A549 (cell line): ENCODE results near the gene SLC26A6. TPM values are rescaled to one million over a fixed set of nuclear protein-coding genes. Genes with fewer than 3 reads are reported as not detected.

Experiments
- ATAC-seq, 2 experiments: fragments of 200-7000 bp in 1 of 2; fragments of >200 bp in 1 of 2; cut with Nextera tagmentation in 1 of 2; cut with Tn5 transposase in 1 of 2; 3 replicates each; pipeline versions ENCODE4 v1.8.0 to v1.9.1; 2018 to 2020; ENCODE audit warnings: mild to moderate bottlenecking in 1 of 2, moderate library complexity in 1 of 2
- CTCF ChIA-PET: fragments of 300-600 bp; sonication (Branson Sonifier 250); formaldehyde crosslinking; extraction: SDS; loops from one replicate; lab custom pipeline; 2021; ENCODE audit warnings: antibody characterized with exemption, inconsistent platforms; lab: Yijun Ruan, JAX
- POLR2A ChIA-PET: fragments of 350-600 bp; formaldehyde crosslinking; extraction: SDS; loops from one replicate; lab custom pipeline; 2021; ENCODE audit warnings: antibody characterized with exemption, inconsistent platforms; lab: Yijun Ruan, JAX
- DNase-seq, 2 experiments: peaks; one replicate each; pipeline versions ENCODE4 v3.0.0 to v3.0.0-alpha.2; 2011 to 2016; ENCODE audit warnings: low read depth in 1 of 2, low spot score in 1 of 2
- FAIRE-seq: peaks from 2 replicates; lab custom pipeline; 2011; peaks lifted over from hg19 to GRCh38; lab: Jason Lieb, UNC
- H3K27ac ChIP-seq, 2 experiments: fragments of >200 bp; sonication (Bioruptor Twin); formaldehyde crosslinking; 3 replicates each; pipeline ENCODE4 v1.5.1; 2016 to 2017
- H3K4me1 ChIP-seq: fragments of >200 bp; sonication (Bioruptor Twin); formaldehyde crosslinking; 3 replicates; pipeline ENCODE4 v1.6.1; 2016
- H3K4me2 ChIP-seq: fragments of >200 bp; sonication (Bioruptor Twin); formaldehyde crosslinking; 3 replicates; pipeline ENCODE4 v1.6.1; 2016
- H3K4me3 ChIP-seq: fragments of >200 bp; sonication (Bioruptor Twin); formaldehyde crosslinking; 3 replicates; pipeline ENCODE4 v1.5.1; 2016
- H3K9me3 ChIP-seq: fragments of >200 bp; sonication (Bioruptor Twin); formaldehyde crosslinking; 3 replicates; pipeline ENCODE4 v1.6.1; 2016
- ATOH8 ChIP-seq: fragments of 250-450 bp; sonication (Bioruptor Pico); IDR thresholded peaks from 2 replicates; pipeline ENCODE4 v1.5.0; 2020; ENCODE audit warnings: low read depth, mild to moderate bottlenecking, moderate library complexity
- BHLHE40 ChIP-seq: IDR thresholded peaks from 2 replicates; pipeline ENCODE4 v1.6.1; 2012; ENCODE audit warnings: low read depth, low read length, inconsistent platforms
- CBX2 ChIP-seq: fragments of 200-600 bp; sonication (generic); IDR thresholded peaks from 2 replicates; pipeline ENCODE4 v1.6.1; 2016; ENCODE audit warnings: low read depth, mild to moderate bottlenecking, borderline replicate concordance
- CBX8 ChIP-seq: fragments of 200-600 bp; sonication (generic); IDR thresholded peaks from 2 replicates; pipeline ENCODE4 v1.6.1; 2016
- CHD2 ChIP-seq: fragments of 150-350 bp; IDR thresholded peaks from 2 replicates; pipeline ENCODE4 v1.6.1; 2014; ENCODE audit warnings: low read length; ENCODE audit not compliant: partially characterized antibody
- E2F6 ChIP-seq: IDR thresholded peaks from 2 replicates; pipeline ENCODE4 v1.6.1; 2012; ENCODE audit warnings: low read depth, borderline replicate concordance
- ESRRA ChIP-seq: fragments of 150-350 bp; IDR thresholded peaks from 2 replicates; pipeline ENCODE4 v1.6.1; 2014; ENCODE audit warnings: mild to moderate bottlenecking, low read length, borderline replicate concordance
- FOSB ChIP-seq: fragments of 250-450 bp; sonication (Bioruptor Pico); IDR thresholded peaks from 2 replicates; pipeline ENCODE4 v1.5.0; 2020; ENCODE audit warnings: mild to moderate bottlenecking, moderate library complexity
- FOSL2 ChIP-seq, 2 experiments: fragments of 450-650 bp in 1 of 2; fragments of >200 bp in 1 of 2; sonication (Bioruptor Twin) in 1 of 2; formaldehyde crosslinking; IDR thresholded peaks; 2 replicates each; pipeline versions ENCODE4 v1.5.0 to v1.6.1; 2016 to 2020; ENCODE audit warnings: mild to moderate bottlenecking in 1 of 2, moderate library complexity in 1 of 2
- HDAC2 ChIP-seq: fragments of 200-600 bp; sonication (generic); IDR thresholded peaks from 2 replicates; pipeline ENCODE4 v1.6.1; 2016
- HES2 ChIP-seq: fragments of >200 bp; sonication (Bioruptor Twin); formaldehyde crosslinking; IDR thresholded peaks from 2 replicates; pipeline ENCODE4 v1.6.1; 2016
- HEYL ChIP-seq: fragments of 250-450 bp; sonication (Bioruptor Pico); IDR thresholded peaks from 2 replicates; pipeline ENCODE4 v1.8.0; 2021; ENCODE audit warnings: mild to moderate bottlenecking, moderate library complexity
- JUN ChIP-seq, 2 experiments: fragments of >200 bp; sonication (Bioruptor Twin); formaldehyde crosslinking; IDR thresholded peaks; 2 replicates in 1 of 2; 3 replicates in 1 of 2; pipeline ENCODE4 v1.6.1; 2016 to 2017
- JUNB ChIP-seq: fragments of >200 bp; sonication (Bioruptor Twin); formaldehyde crosslinking; IDR thresholded peaks from 2 replicates; pipeline ENCODE4 v1.6.1; 2016
- KDM1A ChIP-seq: fragments of 200-600 bp; sonication (generic); IDR thresholded peaks from 2 replicates; pipeline ENCODE4 v1.6.1; 2016; ENCODE audit warnings: low read depth, mild to moderate bottlenecking
- KDM5A ChIP-seq: fragments of 200-600 bp; sonication (generic); IDR thresholded peaks from 2 replicates; pipeline ENCODE4 v1.6.1; 2016; ENCODE audit warnings: antibody characterized with exemption, mild to moderate bottlenecking
- MAZ ChIP-seq: fragments of 150-350 bp; IDR thresholded peaks from 2 replicates; pipeline ENCODE4 v1.6.1; 2014; ENCODE audit warnings: antibody characterized with exemption, low read depth, low read length, borderline replicate concordance
- MYC ChIP-seq: IDR thresholded peaks from 2 replicates; pipeline ENCODE4 v1.6.1; 2012; ENCODE audit warnings: mild to moderate bottlenecking, inconsistent platforms, low read length, improper control_type of control experiment, borderline replicate concordance
- NFE2L2 ChIP-seq: fragments of 150-350 bp; conservative IDR thresholded peaks from 2 replicates; pipeline ENCODE4 v1.6.1; 2014; ENCODE audit warnings: low read length
- NR3C1 ChIP-seq: fragments of >200 bp; sonication (Bioruptor Twin); formaldehyde crosslinking; IDR thresholded peaks from 3 replicates; pipeline ENCODE4 v1.6.1; 2017
- PHF8 ChIP-seq: fragments of 200-600 bp; sonication (generic); IDR thresholded peaks from 2 replicates; pipeline ENCODE4 v1.6.1; 2016; ENCODE audit warnings: low read depth, mild to moderate bottlenecking, antibody characterized with exemption, moderate library complexity, borderline replicate concordance
- POLR2A ChIP-seq: IDR thresholded peaks from 2 replicates; pipeline ENCODE4 v1.6.1; 2012; ENCODE audit warnings: mild to moderate bottlenecking, low read length
- RARB ChIP-seq: fragments of 250-450 bp; sonication (Bioruptor Pico); IDR thresholded peaks from 2 replicates; pipeline ENCODE4 v1.8.0; 2021; ENCODE audit warnings: mild to moderate bottlenecking, moderate library complexity
- REST ChIP-seq: fragments of 200-600 bp; sonication (generic); IDR thresholded peaks from 2 replicates; pipeline ENCODE4 v1.6.1; 2016; ENCODE audit warnings: antibody characterized with exemption, mild to moderate bottlenecking, moderate library complexity
- TFCP2L1 ChIP-seq: fragments of 250-450 bp; sonication (Bioruptor Pico); IDR thresholded peaks from 2 replicates; pipeline ENCODE4 v1.5.0; 2021; ENCODE audit warnings: mild to moderate bottlenecking
- USF2 ChIP-seq: fragments of 450-650 bp; IDR thresholded peaks from 2 replicates; pipeline ENCODE4 v1.6.1; 2014; ENCODE audit warnings: antibody characterized with exemption
- ZNF302 ChIP-seq: fragments of 250-450 bp; sonication (Bioruptor Pico); IDR thresholded peaks from 2 replicates; pipeline ENCODE4 v1.9.0; 2021; ENCODE audit warnings: inconsistent platforms, mild to moderate bottlenecking, moderate library complexity
- WGBS: methylation state at CpG from one replicate; pipeline ENCODE4 v1.1.6; 2017; ENCODE audit errors: missing lambda C conversion rate; 5-methylcytosine and 5-hydroxymethylcytosine counted together
- polyA plus RNA-seq, 4 experiments: library from polyadenylated mRNA; depleted of rRNA in 3 of 4; stranded (reverse); fragments of >200 nt; fragmentation: RNase III in 1 of 4; extraction: RNeasy Plus Mini Kit Qiagen cat#74134 plus additional on column Dnase treatment in 1 of 4; gene quantifications; 2 replicates in 3 of 4; 3 replicates in 1 of 4; pipeline ENCODE4 v1.2.3, GENCODE V29; 2011 to 2017

SLC26A6 gene
- polyA plus RNA-seq, 2 of the 4 experiments (the other 2 are of a cell fraction): 12.5 to 25.5 TPM

GRCh38 chr3:48656061-48656840 is 21.0 kb upstream of the SLC26A6 start (continued):
- no peak for TF ChIP-seq FOSL2 (IDR thresholded peaks at IDR 0.05)
- TF ChIP-seq FOSL2 (CRISPR knock-in tag; IDR thresholded peaks at IDR 0.05): no peak
- no peak for TF ChIP-seq ZNF302 (CRISPR knock-in tag)

- Histone ChIP-seq H3K27ac (peak overlapping the region; percentile 75 to 88), H3K4me2 (peak overlapping the region; percentile 71), H3K4me1 (peaks cover 9% of the 10 kb centered on the region; the same call in 1 of the 3 replicates)
- no peak for FAIRE-seq
- ChIA-PET POLR2A (no interaction called here), CTCF (interaction anchor here (0.6 to 6.3 kb wide), 8 partner anchors 15 to 320 kb away, joined by 3 to 46 read pairs (median 5); partner anchors contain the start of genes SLC26A6 and UCN2)
- no CpG with 5 or more reads among the region's 30 CpGs for WGBS
- no peak for TF ChIP-seq ATOH8 (CRISPR knock-in tag)
- TF ChIP-seq REST: no peak
- TF ChIP-seq E2F6: no peak
- TF ChIP-seq USF2: no peak
- no peak for TF ChIP-seq HEYL (CRISPR knock-in tag)
- TF ChIP-seq CBX2: no peak
- TF ChIP-seq TFCP2L1 (CRISPR knock-in tag): no peak
- no peak for TF ChIP-seq CBX8
- no peak for TF ChIP-seq JUNB
- TF ChIP-seq, all 56 proteins: peak for 0
- Histone ChIP-seq H3K9me3 (no peaks in the 10 kb centered on the region), H3K4me3 (peak overlapping the region; percentile 51)
- no peak for DNase-seq
- ATAC-seq: no peak
Observed at GRCh38 chr3:48655606-48656005, 20.3 kb upstream of the SLC26A6 start.

GRCh38 chr3:48655063-48655462 is 19.8 kb upstream of the SLC26A6 start:
- ATAC-seq: no peak
- no peaks in the 10 kb centered on the region for H3K9me3 ChIP-seq
- no peak overlapping the region for H3K4me3 ChIP-seq
- no peak for DNase-seq
- no peak overlapping the region for H3K4me2 ChIP-seq
- WGBS: 90% methylated on average over 10 of the region's 12 CpGs
- FAIRE-seq: no peak
- peaks cover 9% of the 10 kb centered on the region; the same call in 1 of the 3 replicates for H3K4me1 ChIP-seq
- ChIA-PET POLR2A (no interaction called here), CTCF (interaction anchor here (1.4 to 6.3 kb wide), 5 partner anchors 8 to 92 kb away, joined by 4 to 46 read pairs (median 8); partner anchors contain the start of genes CELSR3, SLC26A6 and UCN2)
- no peak overlapping the region for H3K27ac ChIP-seq
- no peak for TF ChIP-seq FOSL2 (IDR thresholded peaks at IDR 0.05)
- TF ChIP-seq FOSL2 (CRISPR knock-in tag; IDR thresholded peaks at IDR 0.05): no peak
- TF ChIP-seq KDM1A: no peak
- no peak for TF ChIP-seq PHF8
- no peak for TF ChIP-seq NR3C1
- no peak for TF ChIP-seq MAZ
- TF ChIP-seq HDAC2: no peak
- no peak for TF ChIP-seq E2F6
- TF ChIP-seq HES2: no peak
- no peak for TF ChIP-seq ESRRA
- TF ChIP-seq MYC: no peak
- TF ChIP-seq RARB: no peak
- TF ChIP-seq CHD2: no peak
- TF ChIP-seq FOSB: no peak
- TF ChIP-seq BHLHE40: no peak
- TF ChIP-seq POLR2A: no peak
- TF ChIP-seq KDM5A: no peak
- no peak for TF ChIP-seq NFE2L2
- no peak for TF ChIP-seq JUN (IDR thresholded peaks at IDR 0.05)
- TF ChIP-seq ATOH8 (CRISPR knock-in tag): no peak
